HG03460 (cell line): Measurements from ENCODE around the gene SIRPA.

ENCODE experiments used
- ATAC-seq: cut with Tn5 transposase; IDR thresholded peaks from one replicate; pipeline ENCODE4 v1.9.1; 2021; ENCODE audit not compliant: unreplicated experiment

SIRPA gene

DNA sequence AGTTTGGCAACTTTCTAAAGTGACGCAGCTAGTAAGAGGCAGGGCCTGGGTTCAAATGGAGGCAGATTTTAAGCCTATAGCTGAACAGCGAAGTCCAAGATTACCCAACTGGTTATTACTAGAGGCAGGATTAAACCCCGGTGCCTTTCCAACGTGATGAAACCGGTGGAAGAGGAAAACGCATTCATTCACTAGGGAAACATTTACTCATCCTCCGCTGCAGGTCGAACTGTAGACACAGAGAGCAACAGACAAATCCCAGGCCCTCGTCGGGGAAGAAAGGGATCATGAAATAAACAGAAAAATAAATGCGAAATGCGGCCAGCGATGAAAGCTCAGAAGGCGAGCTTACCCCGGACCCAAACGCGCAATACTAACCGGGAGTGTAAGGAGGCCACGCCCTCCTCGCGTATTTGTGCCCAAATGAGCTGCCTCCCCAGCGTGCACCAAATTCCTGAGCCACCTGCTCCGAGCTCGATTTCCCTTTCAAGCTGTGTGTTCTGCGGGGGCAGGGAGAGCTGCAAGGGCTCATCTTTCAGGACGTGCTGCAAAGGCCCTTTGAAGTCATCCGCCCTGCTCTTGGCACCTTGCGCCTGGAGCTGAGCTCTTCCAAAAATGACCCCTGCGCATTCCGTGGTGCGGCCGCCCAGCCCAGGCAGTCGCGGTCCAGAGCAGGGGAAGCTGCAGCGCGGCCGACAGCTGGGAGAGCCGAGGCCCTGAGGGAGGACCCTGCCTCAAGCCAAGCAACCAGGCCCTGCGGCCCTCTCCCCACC lies 51.7 kb downstream of the SIRPA start:
- ATAC-seq: no peak

GRCh38 chr20:1947535-1947846 lies 52.3 kb downstream of the SIRPA start:
- ATAC-seq: no peak

- ATAC-seq: no peak
Measured at GRCh38 chr20:1949347-1950100, 54.3 kb downstream of the SIRPA start.

DNA sequence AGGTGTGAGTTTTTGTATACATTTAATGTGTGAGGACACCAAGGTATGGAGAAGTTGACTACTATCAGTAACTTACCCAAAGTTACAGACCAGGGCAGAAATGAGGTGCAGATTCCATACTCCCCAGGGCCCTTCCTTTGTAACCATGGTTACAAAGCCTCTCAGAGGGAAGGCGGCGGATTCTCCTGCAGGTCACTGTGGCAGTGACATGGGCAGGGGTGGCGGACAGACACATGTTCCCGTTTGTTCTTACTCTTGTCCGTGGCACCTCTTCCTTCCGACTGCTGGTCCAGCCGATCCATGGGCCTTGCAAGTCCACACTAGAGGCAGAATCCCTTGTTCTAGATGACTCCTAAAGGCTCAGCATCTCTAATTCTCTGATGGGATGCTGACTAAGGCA lies 55.6 kb downstream of the SIRPA start:
- no peak for ATAC-seq

- ATAC-seq: no peak
Measured at GRCh38 chr20:1951436-1952115, 56.4 kb downstream of the SIRPA start.

- ATAC-seq: no peak
Measured at GRCh38 chr20:1952737-1953530, 57.7 kb downstream of the SIRPA start.

GRCh38 chr20:1953621-1954020 lies 58.4 kb downstream of the SIRPA start:
- no peak for ATAC-seq

GRCh38 chr20:1955217-1955616 lies 60.0 kb downstream of the SIRPA start:
- ATAC-seq: no peak

DNA sequence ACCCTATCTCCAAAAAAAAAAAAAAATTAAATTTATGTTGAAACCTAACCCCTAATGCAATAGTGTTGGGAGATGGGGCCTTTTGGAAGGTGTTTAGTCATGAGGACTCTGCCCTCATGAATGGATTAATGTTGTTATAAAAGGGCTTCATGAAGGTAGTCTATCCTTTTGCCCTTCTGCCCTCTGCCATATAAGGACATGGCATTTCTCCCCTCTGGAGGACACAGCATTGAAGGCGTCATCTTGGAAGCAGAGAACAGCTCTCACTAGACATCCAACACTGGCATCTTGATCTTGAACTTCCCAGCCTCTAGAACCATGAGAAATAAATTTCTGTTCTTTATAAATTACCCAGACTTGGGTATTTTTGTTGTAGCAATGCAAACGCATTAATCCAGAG lies 63.2 kb downstream of the SIRPA start:
- ATAC-seq: no peak

DNA sequence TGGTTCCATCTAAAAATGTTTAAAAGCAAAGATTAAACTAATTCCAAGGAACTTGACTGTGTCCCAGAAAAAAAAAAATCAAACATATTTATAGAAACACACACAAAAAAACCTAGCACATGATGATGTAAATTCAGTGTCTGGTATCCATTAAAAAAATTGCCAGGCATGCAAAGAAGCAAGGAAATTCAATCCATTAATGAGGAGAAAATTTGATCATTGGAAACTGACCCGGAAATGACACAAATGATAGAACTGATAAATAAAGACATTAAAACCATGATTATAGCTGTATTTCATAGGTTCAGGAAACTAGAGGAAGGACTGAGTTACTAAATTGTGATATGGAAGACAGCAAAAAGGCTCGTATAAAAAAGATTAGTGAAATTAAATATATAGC lies 63.9 kb downstream of the SIRPA start:
- ATAC-seq: no peak

- ATAC-seq: no peak
Measured at GRCh38 chr20:1961374-1961773, 66.2 kb downstream of the SIRPA start.

- no peak for ATAC-seq
Measured at GRCh38 chr20:1964061-1964460, 68.9 kb downstream of the SIRPA start.

GRCh38 chr20:1964659-1965405 lies 69.6 kb downstream of the SIRPA start:
- no peak for ATAC-seq

- peak; percentile 77 for ATAC-seq
Measured at GRCh38 chr20:1965520-1966351, 70.5 kb downstream of the SIRPA start.

- no peak for ATAC-seq
Measured at GRCh38 chr20:1968964-1969363, 73.8 kb downstream of the SIRPA start.

GRCh38 chr20:1971893-1972586 lies 76.8 kb downstream of the SIRPA start:
- no peak for ATAC-seq

GRCh38 chr20:1973601-1974440 lies 78.6 kb downstream of the SIRPA start:
- no peak for ATAC-seq

DNA sequence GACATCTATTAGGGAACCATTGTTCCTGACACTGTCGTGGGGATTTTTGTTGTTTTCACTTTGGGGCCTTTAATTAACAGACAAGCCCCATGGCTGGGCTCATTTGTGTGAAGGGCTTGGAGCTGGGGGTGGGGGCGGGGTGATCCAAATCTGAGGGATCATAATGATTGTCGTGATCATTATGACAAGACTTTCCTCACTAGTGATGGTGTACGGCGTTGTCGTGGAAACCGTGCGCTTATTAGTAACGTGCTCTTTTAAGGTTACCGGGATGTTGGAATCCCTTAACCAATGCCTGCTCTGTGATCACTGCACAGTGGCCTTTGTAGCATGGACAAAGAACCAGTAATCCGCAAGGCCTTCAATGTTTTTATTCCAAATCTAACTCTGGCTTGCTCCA lies 80.1 kb downstream of the SIRPA start:
- ATAC-seq: no peak
